GM21528 (cell line): ENCODE results near the gene EBNA1BP2.
"Not testable (repeated sequence)": the region's sequence is repeated elsewhere in the genome, so short reads cannot be mapped to it uniquely, and the experiment has no call there.

Experiments
- ATAC-seq: cut with Tn5 transposase; IDR thresholded peaks from one replicate; pipeline ENCODE4 v1.9.1; 2021; ENCODE audit warnings: mild to moderate bottlenecking, moderate library complexity; ENCODE audit not compliant: unreplicated experiment, low FRiP score

The EBNA1BP2 gene

GRCh38 chr1:43123031-43123430, 49.1 kb downstream of the EBNA1BP2 start:
- ATAC-seq = no peak

GRCh38 chr1:43121256-43121900, 50.7 kb downstream of the EBNA1BP2 start:
- no peak for ATAC-seq

GRCh38 chr1:43119928-43120586, 52.0 kb downstream of the EBNA1BP2 start:
- ATAC-seq = not testable (repeated sequence)
